K562 (cell line): Measurements from ENCODE around the gene LPXN.

Experiments
- ERF ChIP-seq: fragments of 450-650 bp; formaldehyde crosslinking; IDR thresholded peaks from 2 replicates; pipeline ENCODE4 v1.4.0; 2020; ENCODE audit warnings: mild to moderate bottlenecking, mixed read lengths
- POLR2A ChIP-seq: fragments of 450-650 bp; conservative IDR thresholded peaks from 2 replicates; pipeline ENCODE4 v1.6.1; 2016
- ZNF23 ChIP-seq: fragments of 250-450 bp; sonication (Bioruptor Pico); IDR thresholded peaks from 2 replicates; pipeline ENCODE4 v1.4.0; 2020; ENCODE audit warnings: mild to moderate bottlenecking

DNA sequence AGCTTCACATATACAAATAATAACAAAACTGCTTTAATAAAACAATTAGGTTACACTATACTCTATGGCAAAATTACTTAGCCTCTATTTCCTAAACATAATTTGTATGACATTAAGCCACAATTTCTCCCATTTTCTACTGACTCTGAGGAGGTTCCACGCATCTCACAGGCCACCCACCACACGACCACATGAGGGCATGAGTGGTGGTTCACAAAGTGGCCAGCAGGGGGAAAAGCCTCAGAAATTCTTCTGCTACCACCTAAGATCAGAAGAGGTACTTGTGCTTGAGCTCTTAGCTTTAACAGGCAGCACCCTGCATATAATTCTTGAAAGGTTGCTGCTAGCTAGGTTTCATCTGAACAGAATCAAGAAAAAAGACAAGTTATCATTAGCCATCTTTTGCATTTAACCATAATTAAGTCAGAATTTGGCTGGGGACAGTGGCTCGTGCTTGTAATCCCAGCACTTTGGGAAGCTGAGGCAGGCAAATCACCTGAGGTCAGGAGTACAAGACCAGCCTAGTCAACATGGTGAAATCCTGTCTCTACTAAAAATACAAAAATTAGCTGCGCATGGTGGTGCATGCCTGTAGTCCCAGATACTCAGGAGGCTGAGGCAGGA lies 7.7 kb downstream of the LPXN start:
- TF ChIP-seq POLR2A = no peak
- no peak for TF ChIP-seq ZNF23 (CRISPR knock-in tag)
- TF ChIP-seq ERF = no peak
